GM12878 (cell line): ENCODE measurements around the gene ANK3. TPM values are rescaled to one million over a fixed set of nuclear protein-coding genes. Genes with fewer than 3 reads are reported as not detected.

ENCODE experiments used
- ATAC-seq: fragments of 200-7000 bp; cut with Tn5 transposase; 3 replicates; pipeline ENCODE4 v1.9.1; 2020; ENCODE audit warnings: mild to moderate bottlenecking, moderate library complexity
- BruUV-seq: library from RNA; stranded (reverse); fragments of 400-500 nt; replicated peaks from 2 replicates; lab custom pipeline; 2021; lab: Mats Ljungman, UMichigan
- CTCF ChIA-PET: fragments of 300-600 bp; sonication (Branson Sonifier 250); formaldehyde crosslinking; extraction: SDS; loops from one replicate; lab custom pipeline; 2021; ENCODE audit warnings: inconsistent platforms; lab: Yijun Ruan, JAX
- POLR2A ChIA-PET: fragments of 350-600 bp; formaldehyde crosslinking; extraction: SDS; loops from one replicate; lab custom pipeline; 2021; ENCODE audit warnings: inconsistent platforms; lab: Charles Lee
- RAD21 ChIA-PET: fragments of 300-600 bp; sonication (Branson Sonifier 250); formaldehyde crosslinking; loops from one replicate; lab custom pipeline; 2023; ENCODE audit warnings: antibody characterized with exemption; ENCODE audit not compliant: unreplicated experiment; lab: Charles Lee
- SMC1A ChIA-PET: fragments of 300-600 bp; sonication (Branson Sonifier 250); formaldehyde crosslinking; loops from one replicate; lab custom pipeline; 2023; ENCODE audit not compliant: unreplicated experiment, uncharacterized antibody; lab: Charles Lee
- DNase-seq: peaks from one replicate; pipeline ENCODE4 v3.0.0-alpha.2; 2011; ENCODE audit warnings: low read depth, low spot score
- FAIRE-seq: peaks from 3 replicates; lab custom pipeline; 2011; peaks lifted over from hg19 to GRCh38; lab: Jason Lieb, UNC
- H2AFZ ChIP-seq: 2 replicates; pipeline ENCODE4 v1.6.0; 2011; ENCODE audit warnings: low read depth, low read length, control low read depth; ENCODE audit not compliant: control insufficient read depth
- H3K27ac ChIP-seq: 2 replicates; pipeline ENCODE4 v1.5.1; 2011; ENCODE audit warnings: control low read depth; ENCODE audit not compliant: control insufficient read depth, insufficient read depth
- H3K27me3 ChIP-seq, 2 experiments: replicated peaks in 1 of 2; 2 replicates each; pipeline versions ENCODE4 v1.6.0 to v1.6.1; 2011; ENCODE audit warnings: low read length in 1 of 2; ENCODE audit not compliant: control insufficient read depth in 2 of 2, insufficient read depth in 2 of 2
- H3K36me3 ChIP-seq, 2 experiments: 2 replicates each; pipeline ENCODE4 v1.5.1; 2011; ENCODE audit warnings: low read length in 1 of 2; ENCODE audit not compliant: control insufficient read depth in 2 of 2, insufficient read depth in 2 of 2
- H3K4me1 ChIP-seq: 2 replicates; pipeline ENCODE4 v1.6.1; 2011; ENCODE audit warnings: mild to moderate bottlenecking, low read length, moderate library complexity, mixed read lengths; ENCODE audit not compliant: control insufficient read depth, insufficient read depth
- H3K4me2 ChIP-seq: 2 replicates; pipeline ENCODE4 v1.6.0; 2011; ENCODE audit warnings: control low read depth; ENCODE audit not compliant: control insufficient read depth, insufficient read depth
- H3K4me3 ChIP-seq: fragments of 200-600 bp; sonication (generic); 2 replicates; pipeline ENCODE4 v1.5.1; 2016
- H3K79me2 ChIP-seq: 2 replicates; pipeline ENCODE4 v1.6.0; 2011; ENCODE audit warnings: low read length; ENCODE audit not compliant: control insufficient read depth, insufficient read depth
- H3K9ac ChIP-seq: 2 replicates; pipeline ENCODE4 v1.8.0; 2011; ENCODE audit warnings: low read length, control low read depth, mixed read lengths; ENCODE audit not compliant: control insufficient read depth, insufficient read depth
- H3K9me3 ChIP-seq: replicated peaks from 3 replicates; pipeline ENCODE4 v1.5.1; 2011; ENCODE audit warnings: mild to moderate bottlenecking, low read length; ENCODE audit not compliant: control insufficient read depth, insufficient read depth
- H4K20me1 ChIP-seq: 2 replicates; pipeline ENCODE4 v1.6.0; 2011; ENCODE audit not compliant: control insufficient read depth, insufficient read depth
- CBFB ChIP-seq: IDR thresholded peaks from 2 replicates; pipeline ENCODE4 v1.6.1; 2016; ENCODE audit warnings: antibody characterized with exemption, low read depth
- CHD2 ChIP-seq: IDR thresholded peaks from 2 replicates; pipeline ENCODE4 v1.6.1; 2011; ENCODE audit warnings: low read depth, low read length, improper control_type of control experiment, borderline replicate concordance
- CTCF ChIP-seq, 3 experiments: IDR thresholded peaks in 2 of 3; conservative IDR thresholded peaks in 1 of 3; 2 replicates each; pipeline ENCODE4 v1.5.1; 2011; ENCODE audit warnings: low read depth in 3 of 3, low read length in 3 of 3, mild to moderate bottlenecking in 3 of 3, control low read depth in 2 of 3, moderate library complexity in 2 of 3, inconsistent platforms in 1 of 3, mixed read lengths in 1 of 3; ENCODE audit not compliant: control insufficient read depth in 2 of 3, insufficient read depth in 1 of 3; ENCODE audit errors: extremely low read depth in 1 of 3
- E4F1 ChIP-seq: fragments of 450-650 bp; IDR thresholded peaks from 2 replicates; pipeline ENCODE4 v1.6.1; 2018; ENCODE audit warnings: borderline replicate concordance, mild to moderate bottlenecking; ENCODE audit not compliant: partially characterized antibody
- GABPA ChIP-seq: IDR thresholded peaks from 2 replicates; pipeline ENCODE4 v1.6.1; 2014; ENCODE audit warnings: antibody characterized with exemption, low read depth, mild to moderate bottlenecking, inconsistent platforms
- IRF5 ChIP-seq: fragments of 450-650 bp; IDR thresholded peaks from 2 replicates; pipeline ENCODE4 v1.6.1; 2017; ENCODE audit warnings: borderline replicate concordance
- KLF5 ChIP-seq: fragments of 450-650 bp; IDR thresholded peaks from 2 replicates; pipeline ENCODE4 v1.6.1; 2014; ENCODE audit warnings: mild to moderate bottlenecking; ENCODE audit not compliant: partially characterized antibody
- MAX ChIP-seq: IDR thresholded peaks from 2 replicates; pipeline ENCODE4 v1.6.1; 2012; ENCODE audit warnings: low read depth, low read length, improper control_type of control experiment
- NKRF ChIP-seq: fragments of 450-650 bp; conservative IDR thresholded peaks from 2 replicates; pipeline ENCODE4 v1.6.1; 2017; ENCODE audit warnings: mild to moderate bottlenecking, moderate library complexity
- RAD21 ChIP-seq: IDR thresholded peaks from 2 replicates; pipeline ENCODE4 v1.6.1; 2011; ENCODE audit warnings: mild to moderate bottlenecking, low read depth, low read length, moderate library complexity; ENCODE audit not compliant: insufficient read depth
- RUNX3 ChIP-seq: IDR thresholded peaks from 2 replicates; pipeline ENCODE4 v1.6.1; 2012; ENCODE audit warnings: low read length, inconsistent platforms
- SUZ12 ChIP-seq: fragments of 200-600 bp; sonication (generic); IDR thresholded peaks from one replicate; pipeline ENCODE4 v1.6.1; 2018; ENCODE audit warnings: antibody characterized with exemption, mild to moderate bottlenecking; ENCODE audit not compliant: unreplicated experiment
- WGBS: methylation state at CpG from one replicate; pipeline ENCODE4 v1.1.6; 2016; ENCODE audit warnings: low lambda C conversion rate; ENCODE audit not compliant: insufficient replicate concordance, insufficient coverage; ENCODE audit errors: missing lambda C conversion rate; 5-methylcytosine and 5-hydroxymethylcytosine counted together
- in situ Hi-C: fragments of 300-500 bp; cut with MboI; formaldehyde crosslinking; loops from 9 replicates; pipeline ENCODE4 v1.14.3; 2018; ENCODE audit warnings: mixed read lengths
- intact Hi-C: fragments of 100-400 bp; cut with micrococcal nuclease; formaldehyde crosslinking; loops from one replicate; pipeline ENCODE4 v1.14.2; 2022; ENCODE audit not compliant: unreplicated experiment
- polyA plus RNA-seq, 11 experiments: library from polyadenylated mRNA; depleted of rRNA in 4 of 11; unstranded in 6 of 11; stranded (reverse) in 5 of 11; fragments of >200 nt; fragmentation: Nextera tagmentation in 4 of 11; fragmentation: Illumina TruSeq in 1 of 11; extraction: Ambion mirVana in 4 of 11; extraction: Trizol in 1 of 11; gene quantifications; 1 replicate in 1 of 11; 2 replicates in 10 of 11; pipeline versions ENCODE4 v1.2.1 to v1.2.3, GENCODE V29; 2011 to 2016; ENCODE audit warnings: inconsistent platforms in 2 of 11, missing spikeins in 2 of 11, low read depth in 1 of 11
- total RNA-seq, 4 experiments: library from RNA; depleted of rRNA in 3 of 4; stranded (reverse); fragments of >200 nt in 3 of 4; fragmentation: Illumina TruSeq in 1 of 4; extraction: Trizol in 1 of 4; gene quantifications; 2 replicates each; pipeline versions ENCODE4 v1.2.1 to v1.2.3, GENCODE V29; 2013 to 2021

ANK3 gene
- total and polyA plus RNA-seq, 10 of the 15 experiments (the other 5 are each of a cell fraction or from before 2014, with no cell fraction given), result 0.06 to 0.82 (median 0.20) TPM; not detected in 2

- TF ChIP-seq CTCF (IDR thresholded peaks at IDR 0.05 in 2 of 3, conservative IDR thresholded peaks at IDR 0.05 in 1 of 3; ENCODE audit: control insufficient read depth in 2 of 3, extremely low read depth in 1 of 3, insufficient read depth in 1 of 3, low read depth in 3 of 3, low read length in 3 of 3), result peak; percentile 42 to 69 (median 46); a peak in 5 of 6 replicates
- no peak for TF ChIP-seq MAX
- TF ChIP-seq CBFB, result no peak
- no peak for TF ChIP-seq IRF5
- TF ChIP-seq RAD21, result peak; percentile 93
- no peak for TF ChIP-seq KLF5
These were observed 44.9 kb upstream of the ANK3 start (continued) for GRCh38 chr10:60434418-60435046.

- no peaks in the 10 kb centered on the region for H3K36me3 ChIP-seq
- ATAC-seq, result no peak
- H3K4me2 ChIP-seq, result no peak overlapping the region
- H3K9me3 ChIP-seq, result no peaks in the 10 kb centered on the region
- BruUV-seq, result no TSS peak
- no peaks in the 10 kb centered on the region for H3K4me1 ChIP-seq
- H4K20me1 ChIP-seq, result no peaks in the 10 kb centered on the region
- DNase-seq, result no peak
- WGBS, result 12% methylated on average over 3 of the region's 3 CpGs
- SMC1A ChIA-PET, result interaction anchor here (0.6 to 2.8 kb wide), 19 partner anchors 8 to 809 kb away, joined by 3 to 29 read pairs (median 4); partner anchors contain the start of gene CCDC6
- in situ Hi-C loops, result loop anchor here (5.0 to 10.0 kb wide), 4 partner anchors 196 to 809 kb away; no protein-coding TSS in a partner anchor
- RAD21 ChIA-PET, result interaction anchor here (0.7 to 4.0 kb wide), 13 partner anchors 9 to 571 kb away, joined by 3 to 44 read pairs (median 4); no protein-coding TSS in a partner anchor
- H2AFZ ChIP-seq, result no peak overlapping the region
- POLR2A ChIA-PET, result no interaction called here
- CTCF ChIA-PET, result interaction anchor here (0.7 to 6.3 kb wide), 25 partner anchors 11 to 808 kb away, joined by 3 to 57 read pairs (median 4); no protein-coding TSS in a partner anchor
- H3K9ac ChIP-seq, result no peak overlapping the region
- no peak overlapping the region for H3K27ac ChIP-seq
- intact Hi-C loops, result loop anchor here (1.0 to 5.0 kb wide), 7 partner anchors 81 to 806 kb away; no protein-coding TSS in a partner anchor
- FAIRE-seq, result no peak
- no peaks in the 10 kb centered on the region for H3K27me3 ChIP-seq
- no peaks in the 10 kb centered on the region for H3K79me2 ChIP-seq
- H3K4me3 ChIP-seq, result no peak overlapping the region
- TF ChIP-seq SUZ12 (no peak), CHD2 (no peak), RUNX3 (no peak), GABPA (no peak), NKRF (no peak), MAX (no peak), E4F1 (no peak)
These were observed 44.0 kb upstream of the ANK3 start for GRCh38 chr10:60433684-60434083.
